Left lung (tissue), 10 donors: ENCODE measurements around the gene NOS1. TPM values are rescaled to one million over a fixed set of nuclear protein-coding genes. Genes with fewer than 3 reads are reported as not detected.

ENCODE experiments used
- ATAC-seq: fragments of 200-7000 bp; cut with Tn5 transposase; one replicate; pipeline ENCODE4 v1.9.1; 2020; ENCODE audit warnings: moderate library complexity
- DNase-seq, 4 donors: peaks; one replicate each; pipeline ENCODE4 v3.0.0-alpha.2; 2013 to 2020
- H3K27ac ChIP-seq, 2 donors: fragments of 200-600 bp; sonication (generic) in 1 of 2; one replicate each; pipeline versions ENCODE4 v1.5.0 to v1.8.0; 2020 to 2021
- H3K27me3 ChIP-seq, 2 donors: fragments of 200-600 bp; sonication (generic) in 1 of 2; one replicate each; pipeline versions ENCODE4 v1.5.0 to v1.8.0; 2020 to 2021
- H3K36me3 ChIP-seq, 2 donors: fragments of 200-600 bp; sonication (generic) in 1 of 2; one replicate each; pipeline versions ENCODE4 v1.5.0 to v1.8.0; 2020 to 2021
- H3K4me1 ChIP-seq, 2 donors: fragments of 200-600 bp; one replicate each; pipeline ENCODE4 v1.8.0; 2021
- H3K4me3 ChIP-seq, 2 donors: fragments of 200-600 bp; sonication (generic) in 1 of 2; one replicate each; pipeline versions ENCODE4 v1.5.0 to v1.8.0; 2020 to 2021; ENCODE audit warnings: mild to moderate bottlenecking in 1 of 2
- H3K9me3 ChIP-seq, 2 donors: fragments of 200-600 bp; sonication (generic) in 1 of 2; one replicate each; pipeline versions ENCODE4 v1.5.0 to v1.8.0; 2020 to 2021
- intact Hi-C, 2 donors: fragments of 100-400 bp; cut with DNase I; formaldehyde crosslinking; loops; one replicate each; pipeline versions ENCODE4 v1.11.2 to v1.14.2; 2022
- polyA plus RNA-seq, 6 donors: library from polyadenylated mRNA; unstranded; fragments of 120-200 nt; gene quantifications; one replicate each; pipeline ENCODE4 v1.2.1, GENCODE V29; 2013; ENCODE audit not compliant: insufficient read length in 6 of 6
- total RNA-seq, 2 donors: library from RNA; stranded (reverse); fragmentation: NEBNext Ultra II Directional; extraction: Animal tissue kit (Norgen Biotek cat#: 25700); gene quantifications; one replicate each; pipeline ENCODE4 v1.2.1, GENCODE V29; 2021
- TF ChIP-seq, protein P1 (sequence below), 2 donors: fragments of 200-600 bp; sonication (generic) in 1 of 2; IDR thresholded peaks; one replicate each; pipeline versions ENCODE4 v1.5.0 to v1.8.0; 2021; ENCODE audit warnings: antibody characterized with exemption in 2 of 2
- donor health status: DM: no; HTN: yes; CAD: no.
- donor health status: DM: no; HTN: no; CAD: no.

NOS1 gene
- total and polyA plus RNA-seq, 8 donors: 0.11 to 2.4 (median 0.35) TPM

DNA sequence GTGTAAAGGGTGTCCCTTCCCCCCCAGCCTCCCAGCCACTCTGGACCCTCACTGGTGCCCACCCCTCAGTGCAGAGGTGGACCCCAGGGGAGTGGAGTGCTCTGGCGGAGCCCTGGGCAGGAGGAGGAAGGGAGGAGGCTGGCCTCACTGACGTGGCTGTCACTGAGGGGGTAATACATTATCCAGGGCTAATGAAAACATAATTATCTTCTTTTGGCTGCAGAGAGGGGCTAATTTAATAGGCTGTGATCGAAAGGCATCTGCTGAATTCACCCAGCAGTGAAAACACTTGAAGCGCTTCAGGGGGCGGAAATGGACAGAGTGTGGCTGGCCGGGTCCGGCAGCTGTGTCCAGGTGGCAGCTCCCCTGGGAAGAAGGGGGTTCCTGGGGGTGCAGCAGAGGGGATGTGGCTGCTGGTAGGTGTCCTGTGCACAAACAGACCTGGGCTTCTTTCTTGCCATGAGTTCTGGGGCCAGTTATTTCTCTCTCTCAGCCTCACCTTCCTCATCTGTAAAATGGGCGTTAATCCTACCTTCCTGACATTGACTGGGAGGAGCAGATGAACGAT lies 3.7 kb upstream of the NOS1 start:
- no peak for DNase-seq
- Histone ChIP-seq H3K9me3 (no peaks in the 10 kb centered on the region), H3K36me3 (no peaks in the 10 kb centered on the region), H3K27me3 (peaks cover 19 to 66% of the 10 kb centered on the region in 2 donors), H3K4me3 (no peak overlapping the region), H3K27ac (no peak overlapping the region), H3K4me1 (no peaks in the 10 kb centered on the region)
- intact Hi-C loops: loop anchor here in 1 of 2 donors (5.0 kb wide), 2 partner anchors 222 to 472 kb away; no protein-coding TSS in a partner anchor
- no peak for ATAC-seq
- TF ChIP-seq, protein P1, sequence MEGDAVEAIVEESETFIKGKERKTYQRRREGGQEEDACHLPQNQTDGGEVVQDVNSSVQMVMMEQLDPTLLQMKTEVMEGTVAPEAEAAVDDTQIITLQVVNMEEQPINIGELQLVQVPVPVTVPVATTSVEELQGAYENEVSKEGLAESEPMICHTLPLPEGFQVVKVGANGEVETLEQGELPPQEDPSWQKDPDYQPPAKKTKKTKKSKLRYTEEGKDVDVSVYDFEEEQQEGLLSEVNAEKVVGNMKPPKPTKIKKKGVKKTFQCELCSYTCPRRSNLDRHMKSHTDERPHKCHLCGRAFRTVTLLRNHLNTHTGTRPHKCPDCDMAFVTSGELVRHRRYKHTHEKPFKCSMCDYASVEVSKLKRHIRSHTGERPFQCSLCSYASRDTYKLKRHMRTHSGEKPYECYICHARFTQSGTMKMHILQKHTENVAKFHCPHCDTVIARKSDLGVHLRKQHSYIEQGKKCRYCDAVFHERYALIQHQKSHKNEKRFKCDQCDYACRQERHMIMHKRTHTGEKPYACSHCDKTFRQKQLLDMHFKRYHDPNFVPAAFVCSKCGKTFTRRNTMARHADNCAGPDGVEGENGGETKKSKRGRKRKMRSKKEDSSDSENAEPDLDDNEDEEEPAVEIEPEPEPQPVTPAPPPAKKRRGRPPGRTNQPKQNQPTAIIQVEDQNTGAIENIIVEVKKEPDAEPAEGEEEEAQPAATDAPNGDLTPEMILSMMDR (IDR thresholded peaks at IDR 0.05): no peak

DNA sequence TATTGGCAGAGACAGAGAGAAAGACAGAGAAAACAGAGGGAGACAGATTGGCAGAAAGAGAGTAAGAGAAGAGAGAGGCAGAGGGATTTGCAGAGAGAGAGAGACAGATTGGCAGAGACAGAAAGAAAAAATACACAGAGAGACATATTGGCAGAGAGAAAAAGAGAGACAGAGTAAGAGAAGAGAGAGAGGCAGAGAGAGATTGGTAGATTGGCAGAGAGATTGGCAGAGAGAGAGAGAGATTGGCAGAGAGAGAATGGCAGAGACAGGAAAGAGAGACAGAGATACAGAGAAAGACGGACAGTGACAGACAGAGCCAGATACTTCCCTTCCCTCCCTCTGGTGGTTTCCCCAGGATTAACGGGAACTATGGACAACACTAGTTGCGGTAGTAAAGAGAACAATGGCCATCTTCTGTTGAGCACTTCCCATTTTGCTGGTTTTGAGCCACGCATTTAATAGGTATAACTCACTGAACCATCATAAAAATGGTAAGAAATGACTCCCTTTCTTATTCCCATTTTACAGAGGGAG lies 2.6 kb upstream of the NOS1 start:
- no peak for DNase-seq
- no peak overlapping the region for H3K4me3 ChIP-seq
- no peak for ATAC-seq
- peaks cover 30 to 77% of the 10 kb centered on the region in 2 donors for H3K27me3 ChIP-seq
- TF ChIP-seq, protein P1 (IDR thresholded peaks at IDR 0.05): no peak
- no peak overlapping the region for H3K27ac ChIP-seq
- intact Hi-C loops: no loop called here
- no peaks in the 10 kb centered on the region for H3K4me1 ChIP-seq
- no peaks in the 10 kb centered on the region for H3K9me3 ChIP-seq
- H3K36me3 ChIP-seq: no peaks in the 10 kb centered on the region

DNA sequence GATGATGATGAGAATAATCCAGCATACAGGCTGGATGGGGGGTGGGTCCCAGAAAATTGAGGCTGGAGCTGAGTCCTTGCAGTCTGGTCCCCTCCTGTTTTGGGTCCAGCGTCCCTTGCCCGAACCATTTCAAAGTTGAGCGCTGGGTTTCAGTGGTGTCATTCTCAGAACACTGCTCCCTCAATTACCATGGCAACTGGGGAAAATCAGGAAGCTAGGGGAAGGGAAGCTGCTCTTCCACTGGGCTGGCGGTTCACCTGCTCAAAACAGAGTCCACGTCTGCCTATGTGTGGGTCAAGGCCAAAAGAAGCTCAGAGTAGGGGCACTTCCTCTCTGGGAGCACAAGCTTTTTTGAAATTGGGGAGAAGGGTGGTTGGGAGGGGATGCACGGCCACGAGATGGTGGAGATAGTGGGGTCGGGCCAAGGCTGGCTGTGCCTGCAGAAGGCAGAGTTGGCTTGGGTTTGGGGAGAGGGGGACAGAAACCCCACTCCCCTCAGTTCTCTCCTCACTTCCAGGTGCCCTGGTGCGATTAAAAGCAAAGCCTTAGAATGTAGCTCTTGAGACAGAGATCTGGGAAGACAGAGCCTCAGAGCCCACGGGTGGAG lies 1.7 kb upstream of the NOS1 start:
- Histone ChIP-seq H3K27ac (no peak overlapping the region), H3K36me3 (no peaks in the 10 kb centered on the region), H3K4me1 (no peaks in the 10 kb centered on the region), H3K9me3 (no peaks in the 10 kb centered on the region), H3K4me3 (no peak overlapping the region), H3K27me3 (peaks cover 37 to 86% of the 10 kb centered on the region in 2 donors)
- ATAC-seq: no peak
- no peak for DNase-seq
- TF ChIP-seq, protein P1 (IDR thresholded peaks at IDR 0.05): no peak
- intact Hi-C loops: no loop called here

DNA sequence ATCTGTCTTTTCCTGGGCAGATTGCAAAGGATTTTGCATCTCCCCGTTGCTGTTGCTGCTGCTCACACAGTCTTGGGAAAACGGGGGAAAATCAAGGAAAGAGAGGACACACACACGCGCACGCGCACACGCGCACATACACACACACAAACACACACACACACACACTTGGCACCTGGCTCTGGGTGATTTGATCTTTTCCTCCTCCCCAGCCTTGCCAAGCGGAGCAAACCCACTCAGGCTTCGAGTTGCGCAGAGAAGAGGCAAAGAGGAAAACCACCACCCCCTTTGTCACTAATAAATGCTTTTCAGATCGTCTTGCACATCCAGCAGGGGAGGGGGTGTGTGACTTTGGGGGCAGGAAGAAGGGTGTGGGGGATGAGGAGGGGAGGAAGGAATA lies 965 bp upstream of the NOS1 start:
- intact Hi-C loops: no loop called here
- H3K4me1 ChIP-seq: no peaks in the 10 kb centered on the region
- H3K36me3 ChIP-seq: no peaks in the 10 kb centered on the region
- no peaks in the 10 kb centered on the region for H3K9me3 ChIP-seq
- H3K4me3 ChIP-seq: no peak overlapping the region
- ATAC-seq (no peak), DNase-seq (no peak)
- TF ChIP-seq, protein P1 (IDR thresholded peaks at IDR 0.05): no peak
- H3K27ac ChIP-seq: no peak overlapping the region
- peaks cover 37 to 94% of the 10 kb centered on the region in 2 donors for H3K27me3 ChIP-seq

DNA sequence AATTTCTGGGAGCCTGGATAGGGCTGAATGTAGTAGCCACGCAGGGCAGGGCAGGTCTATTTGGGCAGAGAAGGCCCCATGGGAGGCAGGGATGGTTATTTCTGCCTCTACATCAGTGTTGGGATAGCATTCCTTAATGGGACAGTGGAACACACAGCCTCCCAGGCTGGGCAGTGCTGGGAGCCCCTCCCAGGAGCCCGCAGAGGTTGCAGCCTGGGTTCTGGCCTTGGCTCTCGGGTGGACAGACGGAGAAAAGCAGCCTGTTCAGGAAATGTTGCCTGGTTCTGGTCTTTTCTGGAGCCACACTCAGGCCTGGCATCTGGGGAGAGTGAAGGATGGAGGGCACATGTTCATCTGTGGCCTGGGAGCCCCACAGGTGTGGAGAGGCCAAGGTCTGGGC lies 479 bp upstream of the NOS1 start:
- intact Hi-C loops: no loop called here
- Histone ChIP-seq H3K4me1 (no peaks in the 10 kb centered on the region), H3K9me3 (no peaks in the 10 kb centered on the region), H3K27me3 (peaks cover 37 to 95% of the 10 kb centered on the region in 2 donors), H3K36me3 (no peaks in the 10 kb centered on the region), H3K4me3 (no peak overlapping the region), H3K27ac (no peak overlapping the region)
- TF ChIP-seq, protein P1 (IDR thresholded peaks at IDR 0.05): no peak
- no peak for DNase-seq
- no peak for ATAC-seq
